A673 (cell line): ENCODE data around the gene PLEKHG3.

ENCODE experiments used
- CTCF ChIP-seq: fragments of 300-800, 200-600 bp; sonication (generic); conservative IDR thresholded peaks from 2 replicates; pipeline ENCODE4 v1.5.1; 2017; ENCODE audit warnings: low read depth, mild to moderate bottlenecking, antibody characterized with exemption, low read length, moderate library complexity, mixed read lengths
- EZH2 ChIP-seq: fragments of 200-600 bp; sonication (generic); IDR thresholded peaks from 2 replicates; pipeline ENCODE4 v1.6.1; 2017; ENCODE audit warnings: borderline replicate concordance, low read depth, mild to moderate bottlenecking, mixed read lengths, antibody characterized with exemption, low read length; ENCODE audit not compliant: poor library complexity, severe bottlenecking

DNA sequence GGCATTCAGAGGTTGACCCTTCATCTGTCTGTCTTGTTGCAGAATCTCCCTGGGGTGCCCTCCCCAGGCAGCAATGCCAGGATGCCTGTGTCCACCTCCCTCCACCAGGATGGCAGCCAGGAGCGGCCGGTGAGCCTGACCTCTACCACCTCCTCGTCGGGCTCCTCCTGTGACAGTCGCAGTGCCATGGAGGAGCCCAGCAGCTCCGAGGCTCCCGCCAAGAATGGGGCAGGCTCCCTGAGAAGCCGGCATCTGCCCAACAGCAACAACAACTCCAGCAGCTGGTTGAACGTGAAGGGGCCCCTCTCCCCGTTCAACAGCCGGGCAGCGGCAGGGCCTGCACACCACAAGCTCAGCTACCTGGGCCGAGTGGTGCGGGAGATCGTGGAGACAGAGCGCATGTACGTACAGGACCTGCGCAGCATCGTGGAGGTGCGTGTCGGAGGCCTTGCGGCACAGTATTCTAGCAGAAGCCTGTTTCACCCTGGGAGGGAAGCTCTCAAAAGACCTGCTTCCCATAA lies 23.4 kb downstream of the PLEKHG3 start:
- TF ChIP-seq CTCF (no peak), EZH2 (no peak)
